Measurements from ENCODE around the gene TMEM52B. TPM values are rescaled to one million over a fixed set of nuclear protein-coding genes. Genes with fewer than 3 reads are reported as not detected.

Gene TMEM52B
- polyA plus RNA-seq, 4 donors: 2.8 to 166 (median 143) TPM

GRCh38 chr12:10235761-10236631, 57.2 kb downstream of the TMEM52B start:
- no peak for DNase-seq (ENCODE audit: low read depth in 4 of 4, low spot score in 3 of 4)

- DNase-seq (ENCODE audit: low read depth in 4 of 4, low spot score in 3 of 4): no peak
Measured at GRCh38 chr12:10236720-10237119, 57.9 kb downstream of the TMEM52B start.

DNA sequence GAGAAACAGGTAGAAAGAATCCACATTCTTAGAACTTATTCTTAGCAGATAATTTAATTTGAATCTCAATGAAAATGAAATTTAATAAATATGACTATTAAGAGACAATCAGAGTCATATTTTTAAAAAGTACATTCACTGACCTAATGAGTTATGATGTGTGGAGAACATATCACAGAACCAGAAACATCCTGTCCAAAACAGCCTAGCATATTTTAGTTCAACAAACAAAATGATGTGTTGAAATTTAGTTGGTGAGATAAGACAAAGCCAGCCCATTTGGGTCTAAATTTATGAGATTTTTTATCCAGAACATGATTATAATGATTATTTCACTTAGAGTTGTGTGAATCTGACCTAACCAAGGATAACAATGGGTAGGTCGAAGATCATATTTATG, 59.7 kb downstream of the TMEM52B start:
- DNase-seq (ENCODE audit: low read depth in 4 of 4, low spot score in 3 of 4): no peak

- DNase-seq (ENCODE audit: low read depth in 4 of 4, low spot score in 3 of 4): no peak
Measured at GRCh38 chr12:10241290-10241689, 62.5 kb downstream of the TMEM52B start.

Other genes starting within 250 kb of the TMEM52B start
- gene CLEC2A, start 246.7 kb upstream of the TMEM52B start, polyA plus RNA-seq (ENCODE audit: insufficient read length in 4 of 4): not detected
- gene CLEC12A, start 207.6 kb upstream of the TMEM52B start, polyA plus RNA-seq (ENCODE audit: insufficient read length in 4 of 4): 1 to 10 TPM in 3 of 4 donors, under 1 TPM in 1; 0.68 to 1.9 (median 1.2) TPM
- gene CLEC1B, start 179.9 kb upstream of the TMEM52B start, polyA plus RNA-seq (ENCODE audit: insufficient read length in 4 of 4): 1 to 10 TPM in 1 of 4 donors, under 1 TPM in 3; 0.49 to 1.8 (median 0.79) TPM
- under 1 TPM in 2 of 4 donors, not detected in 2; 0.14 to 0.24 TPM for gene CLEC12B, start 168.4 kb upstream of the TMEM52B start, polyA plus RNA-seq (ENCODE audit: insufficient read length in 4 of 4)
- under 1 TPM; 0.10 to 0.33 (median 0.24) TPM for gene CLEC9A, start 148.3 kb upstream of the TMEM52B start, polyA plus RNA-seq (ENCODE audit: insufficient read length in 4 of 4)
- 1 to 10 TPM; 2.6 to 4.7 (median 4.0) TPM for gene CLEC1A, start 80.0 kb upstream of the TMEM52B start, polyA plus RNA-seq (ENCODE audit: insufficient read length in 4 of 4)
- 1 to 10 TPM; 1.6 to 3.2 (median 2.3) TPM for gene CLEC7A, start 48.8 kb upstream of the TMEM52B start, polyA plus RNA-seq (ENCODE audit: insufficient read length in 4 of 4)
- 1 to 10 TPM in 1 of 4 donors, under 1 TPM in 3; 0.61 to 1.2 (median 0.81) TPM for gene OLR1, start 6.9 kb upstream of the TMEM52B start, polyA plus RNA-seq (ENCODE audit: insufficient read length in 4 of 4)
- 10 to 100 TPM; 53.3 to 84.8 (median 67.4) TPM for gene GABARAPL1, start 33.8 kb downstream of the TMEM52B start, polyA plus RNA-seq (ENCODE audit: insufficient read length in 4 of 4)
- under 1 TPM; 0.22 to 0.75 (median 0.59) TPM for gene KLRD1, start 128.8 kb downstream of the TMEM52B start, polyA plus RNA-seq (ENCODE audit: insufficient read length in 4 of 4)
- gene KLRK1, start 211.0 kb downstream of the TMEM52B start, polyA plus RNA-seq (ENCODE audit: insufficient read length in 4 of 4): 1 to 10 TPM in 1 of 4 donors, under 1 TPM in 3; 0.63 to 1.0 (median 0.84) TPM
- not detected for gene KLRC4, start 230.7 kb downstream of the TMEM52B start, polyA plus RNA-seq (ENCODE audit: insufficient read length in 4 of 4)
- gene KLRC3, start 241.6 kb downstream of the TMEM52B start, polyA plus RNA-seq (ENCODE audit: insufficient read length in 4 of 4): not detected